Measurements from ENCODE around the gene MGAT5.
"Not testable (repeated sequence)": the region's sequence is repeated elsewhere in the genome, so short reads cannot be mapped to it uniquely, and the experiment has no call there.

Gene MGAT5

GRCh38 chr2:134453973-134454372, 200.1 kb downstream of the MGAT5 start:
- DNase-seq = no peak

GRCh38 chr2:134454426-134454825, 200.6 kb downstream of the MGAT5 start:
- DNase-seq = no peak

GRCh38 chr2:134454931-134455330, 201.1 kb downstream of the MGAT5 start:
- DNase-seq = no peak

- DNase-seq = no peak
Observed at GRCh38 chr2:134455426-134455825, 201.6 kb downstream of the MGAT5 start.

GRCh38 chr2:134457353-134457752, 203.5 kb downstream of the MGAT5 start:
- DNase-seq = no peak

DNA sequence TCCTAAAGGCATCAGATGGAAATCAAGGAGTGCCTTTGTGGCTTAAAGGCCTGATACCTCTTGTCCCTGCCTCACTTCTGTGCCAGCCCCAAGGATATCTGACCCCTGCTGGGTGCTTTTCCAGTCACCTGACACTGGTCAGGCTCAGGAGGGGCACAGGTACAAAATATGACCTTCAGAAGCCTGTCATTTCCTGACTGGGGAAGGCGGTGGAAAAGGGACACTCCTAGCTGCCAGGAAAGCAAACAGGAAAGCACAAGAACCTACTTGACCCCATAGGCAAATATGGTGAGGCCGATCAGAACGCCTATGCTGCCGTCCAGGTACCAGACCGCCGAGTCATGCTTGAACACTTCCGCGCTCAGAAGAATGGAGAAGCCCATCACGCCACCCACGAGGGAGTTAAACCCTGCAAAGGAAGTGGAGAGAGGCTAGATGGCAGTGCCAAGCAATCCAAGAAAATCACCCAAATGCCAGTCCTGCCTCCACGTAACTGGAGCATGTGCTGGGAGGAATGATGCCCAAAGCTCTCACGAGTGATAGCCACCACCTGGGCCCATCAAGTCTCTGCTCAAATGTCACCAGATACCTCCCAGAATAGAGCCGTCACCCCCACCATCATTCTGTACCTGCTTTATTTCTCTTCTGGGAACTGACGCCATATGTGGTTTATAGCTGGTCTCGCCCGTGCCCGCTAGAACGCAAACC, 204.0 kb downstream of the MGAT5 start:
- DNase-seq = no peak

GRCh38 chr2:134458473-134458853, 204.6 kb downstream of the MGAT5 start:
- no peak for DNase-seq

DNA sequence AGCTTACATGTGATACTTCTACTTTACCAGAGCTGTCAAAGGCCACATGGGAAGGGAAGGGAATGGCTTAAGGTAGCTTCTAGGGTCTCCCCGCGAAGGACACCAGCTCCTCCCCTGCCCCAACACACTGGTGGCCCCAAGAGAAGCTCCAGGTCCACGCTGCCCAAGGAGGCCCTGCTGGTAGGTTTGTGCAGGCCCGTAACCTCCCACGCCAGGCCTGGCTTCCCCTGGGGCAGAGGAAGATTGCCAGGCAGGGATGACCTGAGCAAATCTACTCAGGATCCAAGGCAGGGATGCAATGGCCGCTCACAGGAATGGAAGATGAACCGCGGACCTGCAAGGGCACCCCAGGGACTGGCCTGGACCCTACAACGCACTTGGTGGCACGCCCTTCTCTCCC, 205.1 kb downstream of the MGAT5 start:
- no peak for DNase-seq

- DNase-seq = no peak
Observed at GRCh38 chr2:134459706-134460406, 206.0 kb downstream of the MGAT5 start.

- DNase-seq = peak; percentile 67 to 94
Observed at GRCh38 chr2:134460583-134460998, 206.7 kb downstream of the MGAT5 start.

DNA sequence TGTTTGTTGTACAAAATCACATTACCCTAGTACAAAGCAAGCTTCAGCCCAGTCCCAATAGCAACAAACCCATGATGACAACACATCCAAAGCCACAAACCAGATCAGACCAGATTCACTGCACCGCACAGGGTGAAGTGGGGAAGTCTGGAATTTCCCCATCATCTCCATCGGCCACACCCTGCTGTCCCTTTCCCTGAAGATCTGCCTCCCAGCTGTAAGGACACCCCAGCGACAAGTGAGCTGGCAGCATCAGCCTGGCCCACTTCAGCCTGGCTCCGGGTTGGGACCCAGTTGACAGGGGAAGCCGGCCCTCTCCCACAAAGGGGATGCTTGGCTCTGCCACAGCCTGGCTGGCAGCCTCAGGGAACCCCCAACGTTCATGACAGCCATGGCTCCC, 207.6 kb downstream of the MGAT5 start:
- no peak for DNase-seq

DNA sequence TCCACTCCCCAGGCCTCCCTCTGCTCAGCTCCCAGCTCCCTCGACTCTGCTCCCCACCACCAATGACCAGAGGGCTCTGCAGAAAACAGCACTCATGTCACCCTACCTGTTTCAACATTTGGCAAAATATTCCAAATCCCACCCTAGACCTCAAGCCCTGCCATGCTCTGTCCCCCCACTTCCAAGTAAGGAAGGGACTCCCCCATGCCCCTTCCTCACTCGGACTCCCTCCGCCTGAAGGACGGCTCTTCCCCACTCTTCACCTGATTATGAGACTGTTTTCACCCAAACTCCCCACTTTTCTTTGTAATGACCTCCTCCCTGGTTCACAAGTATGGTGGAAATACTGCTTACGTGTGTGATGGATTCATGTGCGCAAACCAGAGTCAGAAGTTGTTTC, 208.4 kb downstream of the MGAT5 start:
- DNase-seq = no peak

GRCh38 chr2:134462791-134463698, 209.2 kb downstream of the MGAT5 start:
- no peak for DNase-seq

- no peak for DNase-seq
Observed at GRCh38 chr2:134463699-134464022, 209.8 kb downstream of the MGAT5 start.

- no peak for DNase-seq
Observed at GRCh38 chr2:134465228-134466105, 211.6 kb downstream of the MGAT5 start.

GRCh38 chr2:134466141-134466540, 212.3 kb downstream of the MGAT5 start:
- peak; percentile 25 to 68 for DNase-seq

DNA sequence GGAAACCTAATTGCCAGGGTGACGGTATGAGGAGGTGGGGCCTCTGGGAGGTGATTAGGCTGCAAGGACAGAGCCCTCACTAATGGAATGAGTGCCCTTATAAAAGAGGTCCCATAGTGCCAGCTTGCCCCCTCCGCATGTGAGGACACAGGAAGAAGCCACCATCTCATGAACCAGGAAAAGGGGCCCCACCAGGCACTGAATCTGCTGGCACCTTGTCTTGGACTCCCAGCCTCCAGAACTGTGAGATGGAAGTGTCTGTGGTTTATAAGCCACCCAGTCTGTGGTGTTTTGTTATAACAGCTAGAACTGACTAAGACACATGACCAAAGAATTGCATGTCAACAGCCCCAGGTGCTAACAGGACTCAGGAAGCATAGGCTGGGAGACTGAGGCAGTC, 214.3 kb downstream of the MGAT5 start:
- DNase-seq = no peak

DNA sequence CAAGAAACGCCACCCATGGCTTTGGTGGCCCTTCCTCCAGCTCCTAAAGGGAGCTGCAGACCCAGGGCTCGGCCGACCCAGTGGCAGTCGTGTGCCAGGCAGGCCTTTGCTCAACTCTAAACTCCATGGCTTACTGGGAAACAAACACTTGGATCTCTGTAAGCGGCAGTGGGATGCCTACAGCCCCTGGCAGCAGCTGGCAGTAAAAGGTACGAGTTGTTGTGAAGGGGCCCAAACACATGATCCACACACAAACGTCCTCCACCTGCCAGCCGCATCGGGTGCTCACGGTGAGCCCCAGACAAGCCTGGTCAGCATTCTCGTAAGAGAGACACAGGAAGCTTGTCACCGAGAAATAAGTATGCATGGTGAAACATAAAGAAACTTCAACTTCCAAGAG, 214.9 kb downstream of the MGAT5 start:
- DNase-seq = no peak

DNA sequence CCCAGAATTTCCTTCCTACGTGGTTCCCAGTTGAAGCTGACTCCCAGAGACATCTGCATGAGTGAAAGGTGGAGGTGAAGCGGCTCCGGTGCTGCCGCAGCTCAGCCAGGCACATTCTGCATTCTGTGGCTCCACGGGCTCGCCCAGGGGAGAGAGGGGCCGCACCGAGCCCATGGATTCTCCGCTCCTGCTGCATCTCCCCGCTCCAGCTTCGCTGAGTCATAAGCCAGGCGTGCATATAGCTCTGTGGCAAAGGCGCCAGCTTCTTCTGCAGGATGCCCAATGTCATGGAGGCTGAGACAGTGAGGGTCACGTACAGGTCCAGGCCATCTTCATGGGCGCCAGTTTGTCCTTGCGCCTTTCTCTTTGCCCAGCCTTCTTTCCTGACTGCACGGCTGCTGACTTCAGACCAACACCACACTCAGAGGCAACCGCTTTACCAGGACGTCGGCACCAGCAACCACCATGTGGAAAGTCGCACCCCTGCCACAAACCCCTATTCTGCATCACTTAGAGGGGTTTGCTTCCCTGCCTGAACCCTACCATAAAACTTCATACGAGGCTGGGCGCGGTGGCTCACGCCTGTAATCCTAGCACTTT, 215.7 kb downstream of the MGAT5 start:
- no peak for DNase-seq

GRCh38 chr2:134470561-134471168, 216.8 kb downstream of the MGAT5 start:
- no peak for DNase-seq

DNA sequence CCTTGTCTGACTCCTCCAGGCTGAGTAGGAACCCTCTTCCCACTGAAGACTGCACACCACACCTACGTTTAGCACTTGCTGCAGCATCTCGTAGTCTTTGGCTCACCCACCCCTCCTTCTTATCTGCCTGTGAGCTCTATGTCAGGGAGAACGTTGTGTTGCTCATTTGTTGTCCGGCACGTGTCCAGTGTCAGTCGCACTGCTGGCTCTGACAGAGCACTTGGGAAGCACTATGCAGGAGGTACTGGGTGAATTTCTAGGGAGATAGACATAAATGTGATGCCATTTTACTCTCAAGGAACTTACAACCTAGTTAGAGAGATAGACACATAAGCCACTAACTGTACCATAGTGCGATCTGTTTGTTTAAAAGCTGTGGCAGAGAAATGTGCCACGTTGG, 223.1 kb downstream of the MGAT5 start:
- DNase-seq = not testable (repeated sequence)
